ENCODE data around the gene TBC1D22A.

DNA sequence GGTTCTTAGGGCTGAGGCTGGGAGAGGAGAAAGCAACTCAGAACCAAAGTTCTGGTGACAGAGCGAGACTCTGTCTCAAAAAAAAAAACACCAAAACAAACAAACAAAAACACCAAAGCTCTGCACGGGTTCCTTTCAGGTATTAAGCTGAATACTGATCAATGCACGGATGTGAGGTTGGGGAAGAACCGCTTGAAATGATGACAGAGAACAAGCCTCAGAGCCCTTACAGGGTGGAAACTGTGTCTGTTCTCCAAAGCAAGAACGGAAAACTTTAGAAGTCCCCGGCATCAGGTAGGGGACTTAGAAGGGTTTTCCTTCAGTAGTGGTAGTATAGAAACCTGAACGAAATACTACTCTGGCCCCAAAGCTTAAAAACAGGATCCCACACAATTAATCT lies 260.0 kb downstream of the TBC1D22A start:
- no peak for TF ChIP-seq EZH2phosphoT487 (IDR thresholded peaks at IDR 0.05; ENCODE audit: borderline replicate concordance, low read depth, low read length)
- TF ChIP-seq, protein P1, sequence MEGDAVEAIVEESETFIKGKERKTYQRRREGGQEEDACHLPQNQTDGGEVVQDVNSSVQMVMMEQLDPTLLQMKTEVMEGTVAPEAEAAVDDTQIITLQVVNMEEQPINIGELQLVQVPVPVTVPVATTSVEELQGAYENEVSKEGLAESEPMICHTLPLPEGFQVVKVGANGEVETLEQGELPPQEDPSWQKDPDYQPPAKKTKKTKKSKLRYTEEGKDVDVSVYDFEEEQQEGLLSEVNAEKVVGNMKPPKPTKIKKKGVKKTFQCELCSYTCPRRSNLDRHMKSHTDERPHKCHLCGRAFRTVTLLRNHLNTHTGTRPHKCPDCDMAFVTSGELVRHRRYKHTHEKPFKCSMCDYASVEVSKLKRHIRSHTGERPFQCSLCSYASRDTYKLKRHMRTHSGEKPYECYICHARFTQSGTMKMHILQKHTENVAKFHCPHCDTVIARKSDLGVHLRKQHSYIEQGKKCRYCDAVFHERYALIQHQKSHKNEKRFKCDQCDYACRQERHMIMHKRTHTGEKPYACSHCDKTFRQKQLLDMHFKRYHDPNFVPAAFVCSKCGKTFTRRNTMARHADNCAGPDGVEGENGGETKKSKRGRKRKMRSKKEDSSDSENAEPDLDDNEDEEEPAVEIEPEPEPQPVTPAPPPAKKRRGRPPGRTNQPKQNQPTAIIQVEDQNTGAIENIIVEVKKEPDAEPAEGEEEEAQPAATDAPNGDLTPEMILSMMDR (conservative IDR thresholded peaks at IDR 0.05; ENCODE audit: low read length): no peak

Data from OCI-LY7 (cell line).